GM18868 (cell line): Measurements from ENCODE around the gene BLCAP.

Experiments used
- ATAC-seq: cut with Tn5 transposase; IDR thresholded peaks from one replicate; pipeline ENCODE4 v1.9.1; 2021; ENCODE audit warnings: mild to moderate bottlenecking, moderate library complexity; ENCODE audit not compliant: unreplicated experiment

The BLCAP gene

GRCh38 chr20:37518059-37518458, 9.6 kb downstream of the BLCAP start:
- ATAC-seq, result no peak

DNA sequence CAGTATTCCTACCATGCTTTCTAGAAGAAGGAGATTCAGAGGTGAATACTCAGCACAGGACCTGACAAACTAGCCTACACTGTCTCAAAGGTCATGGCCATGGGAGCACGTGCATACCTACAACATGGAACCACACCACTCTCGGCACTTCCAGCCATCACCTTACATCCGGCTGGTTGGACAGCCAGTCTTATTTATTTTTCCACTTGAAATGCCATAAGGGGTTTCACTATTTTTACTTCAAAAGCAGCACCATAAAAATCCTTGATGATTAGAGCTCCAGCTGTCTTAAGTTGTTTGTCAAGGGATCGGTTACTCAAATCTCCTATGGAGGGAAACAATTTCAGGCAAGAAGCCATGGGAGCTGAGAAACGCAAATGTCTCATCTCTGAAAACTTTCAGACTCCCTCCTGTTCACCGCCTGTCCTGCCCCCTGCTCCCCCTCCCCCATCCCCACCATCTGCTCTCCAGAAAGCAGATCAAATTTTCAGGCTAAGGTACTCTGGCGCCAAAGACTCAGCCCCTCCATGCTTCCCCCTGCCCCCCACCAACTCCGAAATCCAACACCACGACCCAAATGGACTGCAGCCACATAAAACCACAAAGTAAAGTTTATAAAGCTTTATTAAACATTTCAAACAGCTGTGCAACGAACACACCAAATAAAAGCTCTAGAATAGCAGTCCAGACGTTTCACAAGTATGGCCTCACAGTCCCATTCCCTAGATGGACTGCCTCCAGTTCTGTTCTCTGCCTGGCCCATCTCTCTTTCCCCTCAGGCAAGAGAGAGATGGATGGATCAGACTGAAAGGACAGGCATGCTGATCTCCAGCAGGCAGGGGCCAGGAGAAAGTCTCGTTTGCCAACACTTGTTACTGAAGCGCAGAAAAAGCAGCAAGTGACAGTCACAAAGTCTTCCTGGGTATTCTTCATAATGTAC, 10.6 kb downstream of the BLCAP start:
- no peak for ATAC-seq

GRCh38 chr20:37515876-37516275, 11.8 kb downstream of the BLCAP start:
- ATAC-seq, result no peak

DNA sequence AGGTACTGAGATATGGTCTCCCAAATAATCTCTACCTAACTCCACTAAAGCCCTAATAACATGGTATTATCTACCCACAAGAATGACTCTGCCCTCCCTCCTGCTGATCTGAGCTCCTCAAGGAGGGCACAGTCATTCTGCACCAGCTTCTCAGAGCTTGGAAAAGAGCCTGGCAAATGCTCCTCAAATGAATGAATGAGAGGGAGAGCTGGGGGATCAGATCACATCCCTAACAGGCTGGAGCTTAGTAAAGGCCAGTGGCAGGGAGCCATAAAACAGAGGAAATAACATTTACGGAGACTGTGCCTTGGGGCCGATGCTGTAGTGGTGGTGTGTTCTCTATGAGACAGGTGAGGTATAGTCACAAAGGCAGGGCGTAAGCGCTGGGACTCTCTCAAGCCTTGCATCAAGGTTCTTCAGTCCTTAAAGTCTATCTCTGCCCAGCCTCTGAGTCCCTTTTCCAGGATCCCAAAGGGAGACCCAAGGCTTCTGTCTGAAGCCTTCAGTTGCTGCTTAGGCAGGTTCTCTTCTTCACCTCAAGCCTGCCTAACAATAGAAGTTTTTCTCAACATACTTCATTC, 13.8 kb downstream of the BLCAP start:
- ATAC-seq, result no peak

GRCh38 chr20:37511610-37512275, 15.9 kb downstream of the BLCAP start:
- no peak for ATAC-seq

GRCh38 chr20:37510226-37510625, 17.4 kb downstream of the BLCAP start:
- no peak for ATAC-seq

DNA sequence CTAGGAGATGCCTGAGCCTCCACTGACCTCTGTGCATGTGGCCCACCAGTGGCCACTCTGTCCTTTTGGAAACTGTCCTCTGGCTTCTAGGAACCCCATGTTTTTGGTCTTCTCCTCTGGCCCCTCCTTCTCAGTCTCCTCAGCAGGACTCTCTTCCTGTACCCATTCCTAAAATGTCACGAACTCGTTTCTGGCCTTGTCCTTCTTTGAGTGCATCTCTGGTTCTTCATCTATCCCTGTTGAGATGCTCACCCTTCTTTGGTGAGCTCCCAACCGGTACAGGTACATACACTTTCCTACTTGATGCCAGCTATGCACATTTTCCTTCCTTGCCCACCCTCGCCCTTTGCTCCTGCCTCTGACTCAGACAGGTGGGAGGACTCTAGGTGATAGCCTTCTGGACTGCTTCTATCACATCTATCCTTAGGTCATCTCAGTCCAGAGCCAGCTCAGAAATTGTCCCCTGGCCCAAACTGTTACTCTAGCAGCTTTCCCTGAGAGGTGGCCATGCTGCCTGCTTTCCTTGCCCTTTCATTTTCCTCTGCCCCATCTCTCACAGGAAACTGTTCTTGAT, 21.4 kb downstream of the BLCAP start:
- ATAC-seq, result no peak

GRCh38 chr20:37505263-37506151, 22.2 kb downstream of the BLCAP start:
- ATAC-seq, result no peak

DNA sequence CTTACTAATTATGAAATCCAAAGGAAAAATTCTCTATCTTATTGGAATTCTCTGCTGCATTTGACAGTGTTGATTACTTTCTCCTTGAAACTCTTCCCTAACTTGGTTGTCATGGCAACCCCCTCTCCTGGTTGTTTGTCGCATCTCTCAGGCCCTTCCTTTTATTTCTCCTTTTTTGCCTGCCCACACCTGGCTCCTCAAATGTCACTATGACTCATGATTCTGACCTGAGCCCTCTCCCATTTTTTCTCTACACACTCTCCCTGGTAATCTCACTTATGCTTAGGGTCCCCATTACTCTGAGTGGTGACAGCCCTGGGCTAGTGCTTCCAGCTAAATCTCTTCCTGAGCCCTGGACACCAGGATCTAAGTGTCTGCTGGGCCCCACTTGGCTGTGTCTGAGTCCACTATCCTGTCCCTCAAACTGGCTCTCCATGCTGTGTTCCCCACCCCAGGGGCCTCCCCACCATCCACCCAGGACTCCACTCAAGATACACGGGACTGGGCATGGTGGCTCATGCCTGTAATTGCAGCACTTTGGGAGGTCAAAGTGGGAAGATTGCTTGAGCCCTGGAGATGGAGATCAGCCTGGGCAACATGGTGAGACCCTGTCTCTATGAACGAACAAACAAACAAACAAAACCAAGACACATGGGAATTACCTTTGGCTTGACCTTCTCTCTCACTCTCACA, 23.1 kb downstream of the BLCAP start:
- ATAC-seq, result no peak

DNA sequence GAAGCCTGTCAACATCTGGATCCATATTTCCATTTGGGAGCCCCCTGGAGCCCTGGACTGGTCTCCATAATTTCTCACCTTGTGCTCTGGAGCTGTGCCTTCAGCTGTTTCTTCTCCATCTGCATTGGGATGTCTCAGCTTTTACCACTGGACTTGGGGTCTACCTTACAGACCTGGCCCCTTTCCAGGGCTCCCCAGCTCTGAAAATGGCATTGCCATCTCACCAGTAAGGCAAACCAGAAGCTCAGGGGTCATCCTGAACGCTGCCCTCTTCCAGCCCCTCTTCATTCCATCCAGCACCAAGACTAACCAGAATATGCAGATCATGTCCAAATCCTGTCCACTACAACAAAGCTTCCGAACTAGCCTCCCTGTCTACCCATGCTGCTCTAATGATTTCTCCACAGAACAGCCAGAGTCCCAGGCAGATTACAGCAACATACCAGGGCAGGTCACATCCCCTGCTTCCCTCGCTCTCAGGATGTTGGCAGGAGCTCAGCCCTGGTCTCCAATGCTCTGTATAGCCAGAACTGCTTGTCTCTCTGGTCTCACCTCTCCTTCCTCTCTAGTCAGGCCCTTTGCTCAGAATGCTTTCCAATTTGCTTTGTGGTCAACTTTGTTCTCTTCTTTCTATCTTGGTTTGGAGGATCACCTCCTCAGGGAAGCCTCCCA, 24.3 kb downstream of the BLCAP start:
- no peak for ATAC-seq

DNA sequence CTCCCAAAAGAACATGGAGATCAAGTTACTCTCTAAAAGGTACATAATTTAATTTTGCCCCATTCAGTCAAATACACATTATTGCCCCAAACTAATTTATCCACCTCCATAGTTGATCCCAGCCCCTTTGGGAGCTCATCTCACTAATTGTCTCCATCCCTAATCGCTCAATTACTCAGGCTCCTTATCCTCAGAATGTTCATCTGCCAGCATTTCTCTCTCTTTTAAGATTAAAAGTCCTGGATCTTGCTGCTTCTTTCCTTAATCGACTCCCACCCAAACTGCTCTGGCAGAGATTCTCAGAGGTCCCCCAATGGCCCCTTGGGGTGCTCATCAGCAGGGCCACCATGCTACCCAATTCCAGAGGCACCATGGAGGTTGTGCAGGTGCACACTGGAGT, 25.0 kb downstream of the BLCAP start:
- no peak for ATAC-seq

DNA sequence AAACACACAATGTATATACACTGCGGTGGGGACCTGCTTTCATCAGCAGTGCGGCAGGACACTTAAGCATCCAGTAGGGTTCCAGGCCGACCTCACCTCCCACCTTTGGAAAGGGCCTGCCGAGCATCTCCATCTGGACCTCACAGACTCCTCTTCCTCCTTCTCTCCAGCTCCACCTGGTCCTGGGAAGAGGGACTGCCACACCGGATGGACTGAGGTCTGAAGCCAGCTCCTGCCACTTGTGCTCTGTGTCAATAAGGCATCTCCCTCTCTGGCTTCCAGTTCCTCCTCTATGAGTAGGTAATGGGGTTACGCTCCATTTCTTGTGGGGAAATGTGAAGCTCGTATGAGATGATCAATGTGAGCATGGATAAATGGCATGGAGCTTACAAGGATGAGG, 25.7 kb downstream of the BLCAP start:
- ATAC-seq, result no peak

DNA sequence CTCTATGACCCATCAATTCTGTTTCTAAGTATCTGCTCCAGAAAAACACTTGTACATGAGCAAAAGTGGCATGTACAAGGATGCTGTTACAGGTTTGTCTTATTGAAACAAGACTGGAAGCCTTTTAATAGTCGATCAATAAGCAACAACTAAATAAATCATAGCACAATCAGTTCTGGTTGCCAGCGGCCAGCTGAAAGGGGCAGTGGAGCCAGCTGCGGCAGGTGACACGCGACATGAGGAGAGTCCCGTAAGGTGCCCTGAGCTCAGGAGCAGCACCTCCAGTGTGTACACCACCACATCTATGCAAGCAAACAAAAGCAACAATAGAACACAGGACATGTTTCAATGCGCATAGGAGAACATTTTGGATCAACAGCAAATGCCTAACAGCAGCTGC, 27.4 kb downstream of the BLCAP start:
- no peak for ATAC-seq

DNA sequence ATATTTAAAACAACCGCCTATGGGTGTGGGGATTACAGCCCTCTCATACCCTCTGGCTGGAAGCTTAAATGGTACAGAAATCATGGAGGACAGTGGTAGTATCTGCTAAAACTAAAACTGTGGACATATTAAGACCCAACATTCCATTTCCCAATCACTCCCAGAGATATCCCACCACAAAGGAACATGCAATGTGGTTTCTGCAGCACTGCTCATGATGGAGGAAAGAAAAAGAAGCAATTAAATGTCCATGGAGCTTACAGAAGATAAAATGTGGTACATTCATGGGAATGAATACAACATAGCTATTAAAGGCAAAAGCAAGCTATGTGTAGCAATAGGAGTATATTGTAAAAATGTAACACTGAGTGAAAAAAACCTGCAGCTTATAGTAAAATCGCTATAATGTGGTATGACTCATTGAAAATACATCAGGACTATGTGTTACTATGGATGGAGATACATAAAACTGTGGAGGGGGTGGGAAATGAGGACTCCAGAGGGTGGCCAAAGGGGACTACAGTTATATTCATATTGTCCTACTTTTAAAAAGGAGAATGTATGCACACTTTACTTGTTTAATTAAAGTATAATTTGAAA, 29.5 kb downstream of the BLCAP start:
- no peak for ATAC-seq

GRCh38 chr20:37494796-37495195, 32.9 kb downstream of the BLCAP start:
- no peak for ATAC-seq

- ATAC-seq, result no peak
Measured at GRCh38 chr20:37494301-37494700, 33.4 kb downstream of the BLCAP start.

DNA sequence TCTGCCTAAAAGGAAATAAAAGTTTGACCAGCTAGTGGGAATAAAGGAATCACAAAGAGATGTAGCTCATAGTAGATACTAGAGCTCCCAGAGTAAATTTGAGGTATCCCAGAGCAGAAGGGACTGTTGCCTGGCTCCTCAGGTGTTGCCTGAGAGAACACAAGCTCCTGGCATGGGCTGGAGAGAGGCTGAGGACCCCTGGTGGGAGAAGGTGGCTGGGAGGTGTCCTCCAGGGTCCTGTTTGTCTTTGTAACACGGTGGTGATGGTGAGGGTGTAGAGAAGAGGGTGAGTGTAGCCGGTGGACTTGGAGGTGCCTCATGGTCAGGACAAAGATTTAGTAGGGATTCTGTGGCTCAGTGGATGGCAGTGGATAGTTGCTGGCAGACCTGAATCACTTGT, 34.7 kb downstream of the BLCAP start:
- no peak for ATAC-seq

DNA sequence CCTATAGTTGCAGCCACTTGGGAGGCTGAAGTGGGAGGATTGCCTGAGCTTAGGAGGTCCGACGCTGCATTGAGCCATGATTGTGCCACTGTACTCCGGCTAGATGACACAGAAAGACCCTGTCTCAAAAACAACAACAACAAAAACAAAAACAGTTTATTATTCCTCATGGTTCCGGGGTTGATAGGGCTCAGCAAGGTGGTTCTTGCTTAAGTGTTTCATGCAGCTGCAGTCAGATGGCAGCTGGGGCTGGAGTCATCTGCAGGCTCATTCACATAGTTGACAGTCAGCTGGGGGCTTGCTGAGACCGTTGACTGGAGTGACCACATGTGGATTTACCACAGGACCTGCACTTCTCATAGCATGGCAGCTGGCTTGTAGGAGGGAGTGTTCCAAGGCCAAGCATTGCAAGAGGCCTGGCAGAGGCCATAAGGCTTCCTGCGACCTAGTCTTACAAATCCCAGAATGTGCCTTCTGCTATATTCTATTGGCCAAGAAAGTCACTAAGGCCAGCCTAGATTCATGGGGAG, 35.5 kb downstream of the BLCAP start:
- no peak for ATAC-seq
